ENCODE results near the gene TNFAIP6.
"Not testable (repeated sequence)": the region's sequence is repeated elsewhere in the genome, so short reads cannot be mapped to it uniquely, and the experiment has no call there.

TNFAIP6 gene, protein sequence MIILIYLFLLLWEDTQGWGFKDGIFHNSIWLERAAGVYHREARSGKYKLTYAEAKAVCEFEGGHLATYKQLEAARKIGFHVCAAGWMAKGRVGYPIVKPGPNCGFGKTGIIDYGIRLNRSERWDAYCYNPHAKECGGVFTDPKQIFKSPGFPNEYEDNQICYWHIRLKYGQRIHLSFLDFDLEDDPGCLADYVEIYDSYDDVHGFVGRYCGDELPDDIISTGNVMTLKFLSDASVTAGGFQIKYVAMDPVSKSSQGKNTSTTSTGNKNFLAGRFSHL

DNA sequence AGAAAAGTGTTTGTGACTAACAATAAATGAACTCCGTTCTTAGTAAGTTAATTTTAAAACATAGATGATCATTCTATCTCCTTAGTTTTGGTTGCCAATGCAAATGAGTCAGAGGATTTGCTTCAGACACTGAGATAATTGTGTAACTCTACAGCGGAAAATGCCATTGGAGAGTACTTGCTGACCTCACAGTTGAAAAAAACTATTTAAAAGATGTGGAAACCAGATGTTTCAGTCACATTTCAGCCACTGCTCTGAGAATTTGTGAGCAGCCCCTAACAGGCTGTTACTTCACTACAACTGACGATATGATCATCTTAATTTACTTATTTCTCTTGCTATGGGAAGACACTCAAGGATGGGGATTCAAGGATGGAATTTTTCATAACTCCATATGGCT is at the start of gene TNFAIP6:
TSS of gene TNFAIP6 (plus strand) at position 234 of the 400 bp plus-strand sequence. CDS start at position 309, 75 bp downstream.
- no peak for DNase-seq

- DNase-seq: not testable (repeated sequence)
Measured at GRCh38 chr2:151310313-151310712, 47.1 kb upstream of the TNFAIP6 start.

- DNase-seq: not testable (repeated sequence)
Measured at GRCh38 chr2:151312440-151312839, 45.0 kb upstream of the TNFAIP6 start.

GRCh38 chr2:151315381-151315903 is 42.0 kb upstream of the TNFAIP6 start:
- DNase-seq: no peak

GRCh38 chr2:151325581-151326095 is 31.8 kb upstream of the TNFAIP6 start:
- no peak for DNase-seq

DNA sequence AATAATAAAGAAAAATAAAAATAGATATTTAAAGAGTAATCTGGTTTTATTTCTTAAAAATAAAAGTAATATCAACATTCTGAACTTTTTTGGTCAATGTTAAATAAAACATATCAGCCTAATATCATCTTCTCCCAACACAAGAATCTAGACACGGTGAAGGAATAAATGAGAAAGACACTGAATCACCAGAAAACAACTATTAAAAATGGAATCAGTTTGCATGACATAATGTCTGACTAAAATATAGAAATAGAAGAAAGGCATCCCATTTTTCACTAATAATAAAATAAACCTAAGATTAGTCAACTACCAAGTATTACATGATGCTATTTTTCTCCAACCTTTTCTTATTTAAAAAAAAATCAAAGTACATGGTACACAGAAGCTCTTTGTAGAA is 30.8 kb upstream of the TNFAIP6 start:
- DNase-seq: no peak

DNA sequence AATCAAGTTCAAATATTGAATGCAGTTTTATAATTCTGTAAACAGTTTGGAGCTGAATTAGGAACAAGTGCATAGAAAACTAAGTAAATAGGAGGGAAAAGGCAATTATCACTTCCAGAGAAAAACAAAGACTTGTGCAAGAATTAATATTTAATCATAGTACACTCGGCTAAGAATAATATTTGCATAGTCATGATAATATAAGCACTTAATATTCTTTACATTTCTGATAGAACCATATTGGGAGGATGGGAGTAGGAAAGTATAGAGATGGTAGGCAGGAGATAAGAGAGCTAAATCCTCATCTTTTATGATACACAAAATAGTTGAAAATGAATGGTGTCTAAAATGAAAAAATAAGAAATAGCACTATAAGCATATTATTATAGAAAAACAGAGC is 27.4 kb upstream of the TNFAIP6 start:
- DNase-seq: no peak

DNA sequence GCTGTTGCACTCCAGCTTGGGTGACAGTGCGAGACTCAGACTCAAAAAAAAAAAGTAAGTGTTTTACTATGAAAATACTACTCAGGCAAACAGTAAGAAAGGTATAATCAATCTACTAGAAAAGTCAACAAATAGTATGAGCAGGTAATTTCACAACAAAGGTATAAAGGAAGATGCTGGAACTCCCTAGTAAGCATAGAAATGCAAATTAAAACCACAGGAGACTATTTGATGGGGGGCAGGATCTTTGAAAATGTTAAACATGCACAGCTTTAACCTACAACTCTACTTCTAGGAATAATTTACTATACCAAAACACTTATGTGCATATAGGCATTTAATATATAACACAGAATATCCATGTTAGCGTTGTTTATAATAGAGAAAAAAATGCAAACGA is 24.3 kb upstream of the TNFAIP6 start:
- DNase-seq: no peak

DNA sequence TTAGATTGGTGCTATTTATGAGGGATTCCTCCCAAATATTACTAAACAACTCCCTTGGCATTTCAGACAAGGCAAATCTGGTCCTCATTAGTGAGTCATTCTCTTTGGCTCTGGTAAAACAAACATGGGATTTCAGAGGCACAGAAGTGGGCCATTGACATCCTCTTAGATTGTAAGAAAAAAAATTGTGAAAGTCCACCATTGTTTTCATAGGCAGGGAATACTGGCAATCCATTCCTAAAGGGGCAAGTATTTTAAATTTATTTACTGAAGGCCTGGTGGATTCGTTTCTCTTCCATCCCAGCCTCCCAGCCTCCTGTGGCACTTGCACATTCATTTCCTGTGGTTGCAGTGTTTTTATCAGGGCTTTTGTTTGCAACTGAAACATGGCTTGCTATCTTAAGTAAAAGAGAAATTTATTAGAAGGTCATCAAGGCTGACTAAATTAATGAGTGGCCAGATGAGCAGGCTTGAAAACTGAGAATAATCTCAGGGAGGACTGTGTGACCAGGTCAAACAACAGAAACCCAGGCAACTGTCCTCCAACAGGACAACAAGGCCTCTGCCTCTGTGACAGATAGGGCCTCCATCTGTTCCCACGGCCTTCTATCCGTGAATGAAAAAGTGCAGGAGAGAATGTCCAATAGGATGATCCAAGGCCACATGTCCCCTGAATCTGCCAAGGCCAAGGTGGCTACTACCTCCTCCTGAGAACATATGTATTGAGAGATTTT is 23.1 kb upstream of the TNFAIP6 start:
- DNase-seq: peak; percentile 19 to 78

GRCh38 chr2:151336863-151337371 is 20.5 kb upstream of the TNFAIP6 start:
- DNase-seq: peak; percentile 36 to 75

- DNase-seq: no peak
Measured at GRCh38 chr2:151337643-151338042, 19.7 kb upstream of the TNFAIP6 start.

DNA sequence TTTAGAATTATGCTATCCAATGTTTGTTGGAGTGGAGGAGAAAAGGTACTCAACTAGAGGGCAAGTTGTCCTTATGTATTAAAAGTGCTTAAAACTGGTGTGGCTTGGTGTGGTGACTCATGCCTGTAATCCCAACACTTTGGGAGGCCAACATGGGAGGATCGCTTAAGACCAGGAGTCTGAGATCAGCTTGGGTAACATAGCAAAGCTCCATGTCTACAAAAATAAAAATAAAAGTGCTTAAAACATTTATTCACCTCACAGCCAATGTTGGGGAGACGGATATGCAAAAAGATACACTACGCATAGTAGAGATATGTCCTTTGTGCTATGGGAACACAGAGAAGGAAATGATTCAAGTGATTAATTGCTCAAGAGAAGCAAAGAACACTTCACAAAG is 19.3 kb upstream of the TNFAIP6 start:
- DNase-seq: no peak

DNA sequence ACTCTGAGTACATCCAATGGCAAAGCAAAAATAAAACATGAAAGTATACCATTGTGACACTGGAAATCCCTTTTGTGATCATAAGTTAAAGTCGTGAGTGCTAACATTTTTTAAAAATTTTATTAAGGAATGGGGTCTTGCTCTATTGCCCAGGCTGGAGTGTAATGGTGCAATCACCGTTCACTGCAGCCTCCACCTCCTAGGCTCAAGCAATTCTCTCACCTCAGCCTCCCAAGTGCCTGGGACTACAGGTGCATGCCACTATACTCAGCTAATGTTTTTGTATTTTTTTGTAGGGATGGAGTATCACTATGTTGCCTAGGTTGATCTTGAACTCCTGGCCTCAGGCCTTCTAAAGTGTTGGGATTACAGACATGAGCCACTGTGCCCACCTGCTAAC is 14.3 kb upstream of the TNFAIP6 start:
- no peak for DNase-seq

DNA sequence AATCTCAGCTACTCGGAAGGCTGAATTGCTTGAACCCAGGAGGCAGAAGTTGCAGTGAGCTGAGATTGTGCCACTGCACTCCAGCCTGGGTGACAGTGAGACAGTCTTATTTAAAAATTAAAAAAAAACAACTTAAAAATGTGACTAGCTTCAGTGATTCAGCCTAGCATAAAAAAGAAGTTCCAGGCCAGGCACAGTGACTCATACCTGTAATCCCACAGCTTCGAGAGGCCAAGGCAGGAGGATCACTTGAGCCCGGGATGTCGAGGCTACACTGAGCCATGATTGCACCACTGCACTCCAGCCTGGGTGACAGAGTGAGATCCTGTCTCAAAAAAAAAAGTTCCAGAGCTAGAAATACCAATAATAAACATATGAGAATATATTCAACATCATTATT is 13.2 kb upstream of the TNFAIP6 start:
- not testable (repeated sequence) for DNase-seq

GRCh38 chr2:151344906-151345305 is 12.5 kb upstream of the TNFAIP6 start:
- no peak for DNase-seq

DNA sequence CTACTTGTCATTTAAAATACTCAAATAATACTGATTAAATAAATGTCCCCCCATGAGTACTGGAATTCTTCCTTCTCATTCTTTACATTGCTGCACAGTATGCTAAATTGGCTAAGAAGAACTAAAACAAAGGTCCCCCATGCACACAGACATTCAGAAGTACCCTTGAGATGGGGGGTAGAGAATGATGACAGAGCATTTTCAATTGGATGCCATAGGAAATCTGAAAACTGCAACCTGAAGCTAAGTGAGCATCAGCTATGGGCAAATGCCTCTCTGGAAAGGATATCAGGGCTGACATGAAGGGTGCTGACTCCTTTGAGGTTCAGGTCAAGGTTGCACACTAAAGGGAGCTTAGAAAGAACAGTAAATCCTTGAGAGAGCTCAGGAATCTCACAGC is 10.1 kb upstream of the TNFAIP6 start:
- DNase-seq: no peak

DNA sequence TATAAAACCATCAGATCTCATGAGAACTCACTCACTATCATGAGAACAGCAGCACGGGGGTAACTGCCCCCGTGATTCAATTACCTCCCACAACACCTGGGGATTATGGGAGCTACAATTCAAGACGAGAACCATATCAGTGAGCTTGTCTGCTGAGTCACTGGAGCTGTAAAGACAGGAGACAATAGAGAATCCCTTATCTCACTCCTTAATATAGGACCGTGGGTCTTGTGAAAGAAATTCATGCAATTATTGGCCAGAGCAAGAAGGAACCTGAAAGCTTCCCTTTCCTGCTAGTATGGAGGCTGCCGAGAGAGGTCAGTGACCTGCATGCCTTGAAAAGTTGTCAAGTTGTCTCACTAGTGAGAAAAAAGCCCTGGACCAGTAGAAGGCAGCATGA is 9.5 kb upstream of the TNFAIP6 start:
- DNase-seq: no peak

DNA sequence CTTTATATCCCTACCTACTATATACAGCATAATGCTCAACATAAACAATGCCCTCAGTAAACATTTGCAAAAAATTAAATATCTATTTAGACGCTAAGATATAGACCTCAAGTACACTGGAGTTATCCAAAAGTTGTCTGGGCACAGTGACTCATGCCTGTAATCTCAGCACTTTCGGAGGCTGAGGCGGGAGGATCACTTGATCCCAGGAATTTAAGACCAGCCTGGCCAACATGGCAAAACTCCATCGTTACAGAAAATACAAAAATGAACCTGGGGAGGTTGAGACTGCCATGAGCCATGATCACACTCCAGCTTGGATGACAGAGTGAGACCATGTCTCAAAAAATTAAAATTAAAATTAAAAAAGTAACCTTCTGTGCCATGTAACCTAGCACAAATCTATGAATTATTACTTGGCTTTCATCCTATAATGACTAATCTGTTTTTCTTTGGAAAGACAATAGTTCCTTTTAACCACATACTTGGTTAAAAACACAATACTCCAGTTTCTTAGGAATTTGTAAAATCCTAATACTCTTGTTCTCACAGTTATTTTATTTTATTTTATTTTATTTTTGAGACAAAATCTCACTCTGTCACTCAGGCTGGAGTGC is 6.7 kb upstream of the TNFAIP6 start:
- no peak for DNase-seq

DNA sequence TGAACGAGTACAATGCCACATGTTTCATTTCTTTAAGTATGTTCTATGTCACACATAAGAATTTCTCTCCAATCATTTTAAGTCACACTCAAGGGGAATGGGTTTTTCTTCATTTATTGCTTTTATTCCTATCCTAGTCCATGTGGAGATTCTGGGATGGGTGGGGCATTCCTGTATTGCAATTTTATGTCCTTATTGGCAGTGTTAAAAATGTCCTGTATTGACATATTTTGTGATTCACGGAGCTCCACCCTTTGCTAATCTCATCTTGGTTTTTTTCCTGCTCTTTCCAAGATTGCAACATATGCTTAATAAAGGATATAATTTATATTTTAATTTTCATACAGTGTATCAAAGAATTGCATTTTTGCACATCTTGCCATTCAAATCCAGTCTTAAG is 3.4 kb upstream of the TNFAIP6 start:
- DNase-seq: no peak

DNA sequence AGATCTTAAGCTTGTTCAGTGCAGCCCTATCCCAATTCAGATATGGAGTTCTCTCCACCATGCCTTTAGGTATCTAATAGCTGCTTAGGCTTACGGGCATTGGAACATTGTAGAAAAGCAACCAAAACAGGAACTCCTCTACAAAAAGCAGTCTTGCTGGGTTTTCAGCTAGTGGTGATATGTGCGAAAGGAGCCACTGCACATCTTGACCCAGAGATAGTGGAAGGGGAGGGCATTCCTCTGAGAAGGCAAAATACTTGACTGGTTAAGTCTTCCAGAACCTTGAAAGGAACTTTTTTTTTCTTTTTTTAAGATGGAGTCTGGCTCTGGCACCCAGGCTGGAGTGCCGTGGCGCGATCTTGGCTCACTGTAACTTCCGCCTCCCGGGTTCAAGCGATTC is 2.6 kb upstream of the TNFAIP6 start:
- no peak for DNase-seq

- no peak for DNase-seq
Measured at GRCh38 chr2:151358166-151358970, 976 bp downstream of the TNFAIP6 start.

GRCh38 chr2:151359768-151360461 is 2.5 kb downstream of the TNFAIP6 start:
- no peak for DNase-seq
